HepG2 (cell line): ENCODE measurements around the gene CD300LG.

Experiments
- CREM ChIP-seq, 2 experiments: sonication (generic) in 1 of 2; formaldehyde crosslinking in 1 of 2; IDR thresholded peaks; 2 replicates each; pipeline versions ENCODE4 v1.4.0 to v1.6.1; 2016 to 2020; ENCODE audit warnings: antibody characterized with exemption in 1 of 2, mild to moderate bottlenecking in 1 of 2, missing genetic modification reagents in 1 of 2
- CTCF ChIP-seq: sonication (generic); formaldehyde crosslinking; IDR thresholded peaks from 2 replicates; pipeline ENCODE4 v1.5.0; 2020; ENCODE audit warnings: mild to moderate bottlenecking, missing genetic modification reagents, moderate library complexity
- DDIT3 ChIP-seq: sonication (generic); formaldehyde crosslinking; IDR thresholded peaks from 2 replicates; pipeline ENCODE4 v1.4.0; 2020; ENCODE audit warnings: mild to moderate bottlenecking, missing genetic modification reagents
- ELF4 ChIP-seq: sonication (generic); formaldehyde crosslinking; IDR thresholded peaks from 2 replicates; pipeline ENCODE4 v1.5.0; 2020; ENCODE audit warnings: missing genetic modification reagents, mild to moderate bottlenecking, moderate library complexity, borderline replicate concordance
- EZH2 ChIP-seq: conservative IDR thresholded peaks from 2 replicates; pipeline ENCODE4 v1.6.1; 2012; ENCODE audit warnings: mild to moderate bottlenecking, low read depth, low read length, moderate library complexity
- HCFC1 ChIP-seq: fragments of 150-350 bp; IDR thresholded peaks from 2 replicates; pipeline ENCODE4 v1.6.1; 2014; ENCODE audit warnings: low read depth, low read length
- NFIC ChIP-seq: IDR thresholded peaks from 2 replicates; pipeline ENCODE4 v1.6.1; 2012; ENCODE audit warnings: mild to moderate bottlenecking, low read length, inconsistent platforms
- POLR2A ChIP-seq, 2 experiments: IDR thresholded peaks; 2 replicates each; pipeline ENCODE4 v1.6.1; 2011; ENCODE audit warnings: low read depth in 2 of 2, low read length in 2 of 2, mild to moderate bottlenecking in 1 of 2, moderate library complexity in 1 of 2; ENCODE audit not compliant: insufficient read depth in 1 of 2
- SRY ChIP-seq: sonication (generic); formaldehyde crosslinking; IDR thresholded peaks from 2 replicates; pipeline ENCODE4 v1.8.0; 2022; ENCODE audit warnings: mild to moderate bottlenecking, missing genetic modification reagents
- STAT6 ChIP-seq: sonication (generic); formaldehyde crosslinking; IDR thresholded peaks from 2 replicates; pipeline ENCODE4 v1.4.0; 2020; ENCODE audit warnings: missing genetic modification reagents, mild to moderate bottlenecking, borderline replicate concordance
- TCF7L2 ChIP-seq: IDR thresholded peaks from 2 replicates; pipeline ENCODE4 v1.6.1; 2011; ENCODE audit warnings: mild to moderate bottlenecking, low read depth, low read length, moderate library complexity
- ZNF329 ChIP-seq: sonication (generic); formaldehyde crosslinking; IDR thresholded peaks from 2 replicates; pipeline ENCODE4 v1.9.0; 2021; ENCODE audit warnings: low read depth, mild to moderate bottlenecking, missing genetic modification reagents

- TF ChIP-seq POLR2A (IDR thresholded peaks at IDR 0.05; ENCODE audit: insufficient read depth in 1 of 2, low read depth in 2 of 2, low read length in 2 of 2) (no peak), CTCF (CRISPR knock-in tag) (no peak), HCFC1 (no peak), CREM (IDR thresholded peaks at IDR 0.05) (no peak), CREM (CRISPR knock-in tag; IDR thresholded peaks at IDR 0.05) (no peak), ZNF329 (CRISPR knock-in tag) (no peak), STAT6 (no peak), ELF4 (no peak), NFIC (no peak), EZH2 (no peak), DDIT3 (CRISPR knock-in tag) (no peak), TCF7L2 (no peak), SRY (CRISPR knock-in tag) (no peak)
These were observed at the start of gene CD300LG for GRCh38 chr17:43846963-43847371.
